Measurements from ENCODE around the gene PCP4L1. TPM values are rescaled to one million over a fixed set of nuclear protein-coding genes. Genes with fewer than 3 reads are reported as not detected.
"Not testable (repeated sequence)": the region's sequence is repeated elsewhere in the genome, so short reads cannot be mapped to it uniquely, and the experiment has no call there.

Gene PCP4L1
- total RNA-seq, 1 experiment from 2014 or later, result not detected

- DNase-seq (ENCODE audit: low read depth in 1 of 2, low spot score in 2 of 2), result no peak
- H3K36me3 ChIP-seq, result no peaks in the 10 kb centered on the region
- no peaks in the 10 kb centered on the region for H3K27me3 ChIP-seq (replicated peaks)
- H3K27ac ChIP-seq, result no peak overlapping the region
- H3K4me1 ChIP-seq (replicated peaks), result peaks cover 5% of the 10 kb centered on the region; the same call in 1 of the 2 replicates
- H3K4me3 ChIP-seq, result no peak overlapping the region
- no peaks in the 10 kb centered on the region for H3K9me3 ChIP-seq (replicated peaks)
Measured at GRCh38 chr1:161305867-161306519, 47.4 kb downstream of the PCP4L1 start.

- Histone ChIP-seq H3K4me3 (no peak overlapping the region), H3K36me3 (no peaks in the 10 kb centered on the region), H3K4me1 (replicated peaks) (peaks cover 5% of the 10 kb centered on the region; the same call in 1 of the 2 replicates), H3K9me3 (replicated peaks) (no peaks in the 10 kb centered on the region), H3K27ac (no peak overlapping the region), H3K27me3 (replicated peaks) (no peaks in the 10 kb centered on the region)
- no peak for DNase-seq (ENCODE audit: low read depth in 1 of 2, low spot score in 2 of 2)
Measured at GRCh38 chr1:161307230-161307768, 48.8 kb downstream of the PCP4L1 start.

- Histone ChIP-seq H3K27ac (no peak overlapping the region), H3K4me1 (replicated peaks) (peaks cover 5% of the 10 kb centered on the region; the same call in 1 of the 2 replicates), H3K36me3 (no peaks in the 10 kb centered on the region), H3K27me3 (replicated peaks) (no peaks in the 10 kb centered on the region), H3K9me3 (replicated peaks) (no peaks in the 10 kb centered on the region), H3K4me3 (no peak overlapping the region)
- DNase-seq (ENCODE audit: low read depth in 1 of 2, low spot score in 2 of 2), result no peak
Measured at GRCh38 chr1:161307892-161308638, 49.5 kb downstream of the PCP4L1 start.

GRCh38 chr1:161309868-161310267 lies 51.3 kb downstream of the PCP4L1 start, which contains the start of gene MPZ:
Gene MPZ, minus strand, starts transcription at chr1:161309968. Its CDS starts 63 bp downstream, at chr1:161309905.
- Histone ChIP-seq H3K4me1 (replicated peaks) (peaks cover 9% of the 10 kb centered on the region), H3K27me3 (replicated peaks) (no peaks in the 10 kb centered on the region), H3K36me3 (no peaks in the 10 kb centered on the region), H3K27ac (no peak within 1 kb of the TSS), H3K4me3 (no peak within 1 kb of the TSS), H3K9me3 (replicated peaks) (no peaks in the 10 kb centered on the region)
- no peak for DNase-seq (ENCODE audit: low read depth in 1 of 2, low spot score in 2 of 2)

- no peak overlapping the region for H3K27ac ChIP-seq
- H3K27me3 ChIP-seq (replicated peaks), result no peaks in the 10 kb centered on the region
- H3K36me3 ChIP-seq, result no peaks in the 10 kb centered on the region
- DNase-seq (ENCODE audit: low read depth in 1 of 2, low spot score in 2 of 2), result no peak
- H3K4me3 ChIP-seq, result no peak overlapping the region
- peaks cover 9% of the 10 kb centered on the region for H3K4me1 ChIP-seq (replicated peaks)
- no peaks in the 10 kb centered on the region for H3K9me3 ChIP-seq (replicated peaks)
Measured at GRCh38 chr1:161311595-161312181, 53.1 kb downstream of the PCP4L1 start.

GRCh38 chr1:161313554-161314200 lies 55.1 kb downstream of the PCP4L1 start:
- Histone ChIP-seq H3K36me3 (no peaks in the 10 kb centered on the region), H3K27ac (peak overlapping the region; percentile 76; the same call in 1 of the 2 replicates)

GRCh38 chr1:161314201-161314981 lies 55.8 kb downstream of the PCP4L1 start, which contains the start of gene SDHC:
Gene SDHC, plus strand, starts transcription at chr1:161314381. Its CDS starts 25 bp downstream, at chr1:161314406.
- peaks cover 1% of the 10 kb centered on the region; the same call in 1 of the 2 replicates for H3K36me3 ChIP-seq
- H3K4me3 ChIP-seq, result peak within 1 kb of the TSS; percentile 70
- peak; percentile 76 to 83 for DNase-seq (ENCODE audit: low read depth in 1 of 2, low spot score in 2 of 2)
- no peaks in the 10 kb centered on the region for H3K27me3 ChIP-seq (replicated peaks)
- peak within 1 kb of the TSS; percentile 76 for H3K27ac ChIP-seq
- H3K4me1 ChIP-seq (replicated peaks), result peaks cover 5% of the 10 kb centered on the region; the same call in 1 of the 2 replicates
- H3K9me3 ChIP-seq (replicated peaks), result no peaks in the 10 kb centered on the region

More at GRCh38 chr1:161313554-161314200, 55.1 kb downstream of the PCP4L1 start:
- peak overlapping the region; percentile 70 for H3K4me3 ChIP-seq
- H3K9me3 ChIP-seq (replicated peaks), result no peaks in the 10 kb centered on the region
- H3K27me3 ChIP-seq (replicated peaks), result no peaks in the 10 kb centered on the region
- peak in 1 of 2 experiments; percentile 29 for DNase-seq (ENCODE audit: low read depth in 1 of 2, low spot score in 2 of 2)
- peaks cover 5% of the 10 kb centered on the region; the same call in 1 of the 2 replicates for H3K4me1 ChIP-seq (replicated peaks)

- H3K4me1 ChIP-seq (replicated peaks); H3K27ac ChIP-seq; H3K27me3 ChIP-seq (replicated peaks); H3K9me3 ChIP-seq (replicated peaks); H3K4me3 ChIP-seq; H3K36me3 ChIP-seq: not testable (repeated sequence)
- peak in 1 of 2 experiments; percentile 8 for DNase-seq (ENCODE audit: low read depth in 1 of 2, low spot score in 2 of 2)
Measured at GRCh38 chr1:161315841-161316674, 57.5 kb downstream of the PCP4L1 start.

- Histone ChIP-seq H3K4me1 (replicated peaks) (no peaks in the 10 kb centered on the region), H3K4me3 (no peak overlapping the region)
Measured at GRCh38 chr1:161324020-161324419, 65.5 kb downstream of the PCP4L1 start.

GRCh38 chr1:161330346-161330745 lies 71.8 kb downstream of the PCP4L1 start:
- Histone ChIP-seq H3K27ac (peak overlapping the region; percentile 35), H3K4me1 (replicated peaks) (peaks cover 14% of the 10 kb centered on the region), H3K9me3 (replicated peaks) (no peaks in the 10 kb centered on the region), H3K36me3 (peaks cover 82% of the 10 kb centered on the region), H3K4me3 (no peak overlapping the region), H3K27me3 (replicated peaks) (no peaks in the 10 kb centered on the region)
- peak in 1 of 2 experiments; percentile 31 for DNase-seq (ENCODE audit: low read depth in 1 of 2, low spot score in 2 of 2)

More at GRCh38 chr1:161324020-161324419, 65.5 kb downstream of the PCP4L1 start:
- no peak for DNase-seq (ENCODE audit: low read depth in 1 of 2, low spot score in 2 of 2)
- H3K36me3 ChIP-seq, result peaks cover 62% of the 10 kb centered on the region
- H3K27me3 ChIP-seq (replicated peaks), result no peaks in the 10 kb centered on the region
- no peaks in the 10 kb centered on the region for H3K9me3 ChIP-seq (replicated peaks)
- H3K27ac ChIP-seq, result no peak overlapping the region

- no peaks in the 10 kb centered on the region for H3K9me3 ChIP-seq (replicated peaks)
- H3K27ac ChIP-seq, result no peak overlapping the region
- H3K4me1 ChIP-seq (replicated peaks), result peaks cover 14% of the 10 kb centered on the region
- H3K36me3 ChIP-seq, result peaks cover 78% of the 10 kb centered on the region
- H3K27me3 ChIP-seq (replicated peaks), result no peaks in the 10 kb centered on the region
- no peak overlapping the region for H3K4me3 ChIP-seq
- DNase-seq (ENCODE audit: low read depth in 1 of 2, low spot score in 2 of 2), result no peak
Measured at GRCh38 chr1:161333166-161333565, 74.6 kb downstream of the PCP4L1 start.

Measured in SJSA1 (cell line).